H9 (cell line): ENCODE results near the gene PDCD1. TPM values are rescaled to one million over a fixed set of nuclear protein-coding genes. Genes with fewer than 3 reads are reported as not detected.

ENCODE experiments used
- DNase-seq: peaks from one replicate; pipeline ENCODE4 v3.0.0-alpha.2; 2017
- H2AFZ ChIP-seq: one replicate; pipeline ENCODE4 v1.6.1; 2013; ENCODE audit warnings: mild to moderate bottlenecking, low read length, control low read depth, moderate library complexity
- H2AK5ac ChIP-seq: 2 replicates; pipeline ENCODE4 v1.6.1; 2013; ENCODE audit warnings: low read length, control low read depth, mixed read lengths; ENCODE audit not compliant: insufficient read length
- H2BK120ac ChIP-seq: one replicate; pipeline ENCODE4 v1.6.1; 2013; ENCODE audit warnings: low read depth, mild to moderate bottlenecking, low read length, control low read depth, inconsistent platforms; ENCODE audit not compliant: poor library complexity, severe bottlenecking
- H2BK12ac ChIP-seq: 2 replicates; pipeline ENCODE4 v1.6.1; 2013; ENCODE audit warnings: low read length, control low read depth, mixed read lengths, low read depth; ENCODE audit not compliant: insufficient read length
- H2BK15ac ChIP-seq: 2 replicates; pipeline ENCODE4 v1.6.1; 2013; ENCODE audit warnings: low read depth, low read length, control low read depth
- H2BK20ac ChIP-seq: one replicate; pipeline ENCODE4 v1.6.1; 2013; ENCODE audit warnings: low read depth, mild to moderate bottlenecking, low read length, control low read depth, inconsistent platforms; ENCODE audit not compliant: poor library complexity, severe bottlenecking
- H2BK5ac ChIP-seq: 2 replicates; pipeline ENCODE4 v1.6.1; 2013; ENCODE audit warnings: low read length, control low read depth, mixed read lengths; ENCODE audit not compliant: insufficient read length
- H3K14ac ChIP-seq: 2 replicates; pipeline ENCODE4 v1.6.1; 2013; ENCODE audit warnings: low read length, control low read depth; ENCODE audit not compliant: insufficient read depth
- H3K18ac ChIP-seq: 2 replicates; pipeline ENCODE4 v1.6.1; 2013; ENCODE audit warnings: low read depth, mild to moderate bottlenecking, mixed read lengths, low read length, control low read depth; ENCODE audit not compliant: insufficient read length
- H3K23ac ChIP-seq: 2 replicates; pipeline ENCODE4 v1.6.1; 2013; ENCODE audit warnings: low read length, control low read depth, mixed read lengths, low read depth; ENCODE audit not compliant: insufficient read length
- H3K23me2 ChIP-seq: 2 replicates; pipeline ENCODE4 v1.6.1; 2013; ENCODE audit warnings: low read depth, mild to moderate bottlenecking, mixed read lengths, low read length, control low read depth; ENCODE audit not compliant: insufficient read length, poor library complexity, severe bottlenecking
- H3K27ac ChIP-seq: 2 replicates; pipeline ENCODE4 v1.5.1; 2013; ENCODE audit warnings: low read length, control low read depth, mixed read lengths, low read depth; ENCODE audit not compliant: insufficient read length
- H3K27me3 ChIP-seq: 2 replicates; pipeline ENCODE4 v1.6.1; 2013; ENCODE audit warnings: low read length, control low read depth, inconsistent platforms; ENCODE audit not compliant: insufficient read depth
- H3K4ac ChIP-seq: 2 replicates; pipeline ENCODE4 v1.6.1; 2013; ENCODE audit warnings: low read depth, mild to moderate bottlenecking, control low read depth, inconsistent platforms, low read length, moderate library complexity
- H3K4me1 ChIP-seq: 2 replicates; pipeline ENCODE4 v1.6.1; 2013; ENCODE audit warnings: low read length, control low read depth, inconsistent platforms; ENCODE audit not compliant: insufficient read depth
- H3K4me2 ChIP-seq: 2 replicates; pipeline ENCODE4 v1.6.1; 2013; ENCODE audit warnings: low read length, control low read depth, mixed read lengths; ENCODE audit not compliant: insufficient read length, insufficient read depth
- H3K56ac ChIP-seq: 2 replicates; pipeline ENCODE4 v1.6.1; 2013; ENCODE audit warnings: low read depth, mild to moderate bottlenecking, mixed read lengths, low read length, control low read depth; ENCODE audit not compliant: insufficient read length
- H3K79me1 ChIP-seq: 2 replicates; pipeline ENCODE4 v1.6.1; 2013; ENCODE audit warnings: low read depth, mild to moderate bottlenecking, moderate library complexity, low read length, control low read depth, inconsistent platforms; ENCODE audit not compliant: insufficient read depth, poor library complexity, severe bottlenecking
- H3K79me2 ChIP-seq: 2 replicates; pipeline ENCODE4 v1.6.1; 2013; ENCODE audit warnings: low read length, control low read depth, inconsistent platforms; ENCODE audit not compliant: insufficient read depth
- H3K9ac ChIP-seq: 2 replicates; pipeline ENCODE4 v1.6.1; 2013; ENCODE audit warnings: low read length, control low read depth, mixed read lengths; ENCODE audit not compliant: insufficient read length; ENCODE audit errors: extremely low read depth
- H3K9me3 ChIP-seq: one replicate; pipeline ENCODE4 v1.6.1; 2013; ENCODE audit warnings: low read depth, low read length, inconsistent platforms; ENCODE audit not compliant: control insufficient read depth
- H3T11ph ChIP-seq: one replicate; pipeline ENCODE4 v1.6.1; 2013; ENCODE audit warnings: mild to moderate bottlenecking, low read length, control low read depth, inconsistent platforms
- H4K20me1 ChIP-seq: one replicate; pipeline ENCODE4 v1.6.1; 2013; ENCODE audit not compliant: control insufficient read depth, insufficient read length, insufficient read depth
- H4K5ac ChIP-seq: 2 replicates; pipeline ENCODE4 v1.6.1; 2013; ENCODE audit warnings: low read depth, mild to moderate bottlenecking, mixed read lengths, low read length, control low read depth; ENCODE audit not compliant: insufficient read length
- H4K8ac ChIP-seq: replicated peaks from 2 replicates; pipeline ENCODE4 v1.6.1; 2013; ENCODE audit warnings: low read length, control low read depth, mixed read lengths, low read depth; ENCODE audit not compliant: insufficient read length
- H4K91ac ChIP-seq: 2 replicates; pipeline ENCODE4 v1.6.1; 2013; ENCODE audit warnings: low read depth, mild to moderate bottlenecking, moderate library complexity, mixed read lengths, low read length, control low read depth; ENCODE audit not compliant: insufficient read length
- H3K27ac Mint-ChIP-seq, 3 experiments: 2 replicates in 2 of 3; 3 replicates in 1 of 3; pipeline ENCODE4 v1.8.0; 2020 to 2021; ENCODE audit warnings: mixed read lengths in 3 of 3, mild to moderate bottlenecking in 1 of 3, moderate library complexity in 1 of 3
- H3K27me3 Mint-ChIP-seq: 2 replicates; pipeline ENCODE4 v1.8.0; 2021; ENCODE audit warnings: low read depth, mild to moderate bottlenecking, moderate library complexity, mixed read lengths
- H3K36me3 Mint-ChIP-seq, 3 experiments: 2 replicates in 2 of 3; 3 replicates in 1 of 3; pipeline ENCODE4 v1.8.0; 2020 to 2021; ENCODE audit warnings: low read depth in 3 of 3, mixed read lengths in 3 of 3; ENCODE audit not compliant: insufficient read depth in 1 of 3
- H3K4me1 Mint-ChIP-seq, 2 experiments: 2 replicates each; pipeline ENCODE4 v1.8.0; 2020; ENCODE audit warnings: mixed read lengths in 2 of 2
- H3K4me3 Mint-ChIP-seq, 2 experiments: 2 replicates in 1 of 2; 3 replicates in 1 of 2; pipeline ENCODE4 v1.8.0; 2020 to 2021; ENCODE audit warnings: mild to moderate bottlenecking in 2 of 2, mixed read lengths in 2 of 2, moderate library complexity in 1 of 2
- H3K9me3 Mint-ChIP-seq, 2 experiments: 2 replicates in 1 of 2; 3 replicates in 1 of 2; pipeline ENCODE4 v1.8.0; 2020; ENCODE audit warnings: mild to moderate bottlenecking in 2 of 2, mixed read lengths in 2 of 2, moderate library complexity in 1 of 2
- CTCF ChIP-seq: fragments of 200-600 bp; sonication (generic); conservative IDR thresholded peaks from 3 replicates; pipeline ENCODE4 v1.8.0; 2021; ENCODE audit warnings: antibody characterized with exemption, mild to moderate bottlenecking
- WGBS: extraction: QIAGEN DNeasy Blood & Tissue Kit; methylation state at CpG from one replicate; pipeline ENCODE4 v1.1.7; 2013; ENCODE audit warnings: missing lambda C conversion rate, low lambda C conversion rate, mixed read lengths; ENCODE audit not compliant: insufficient read length; ENCODE audit errors: extremely low coverage; 5-methylcytosine and 5-hydroxymethylcytosine counted together
- total RNA-seq: library from RNA; stranded (reverse); gene quantifications from 2 replicates; pipeline ENCODE4 v1.2.1, GENCODE V29; 2021

The PDCD1 gene
- total RNA-seq, 1 experiment from 2014 or later = 1.6 TPM

DNA sequence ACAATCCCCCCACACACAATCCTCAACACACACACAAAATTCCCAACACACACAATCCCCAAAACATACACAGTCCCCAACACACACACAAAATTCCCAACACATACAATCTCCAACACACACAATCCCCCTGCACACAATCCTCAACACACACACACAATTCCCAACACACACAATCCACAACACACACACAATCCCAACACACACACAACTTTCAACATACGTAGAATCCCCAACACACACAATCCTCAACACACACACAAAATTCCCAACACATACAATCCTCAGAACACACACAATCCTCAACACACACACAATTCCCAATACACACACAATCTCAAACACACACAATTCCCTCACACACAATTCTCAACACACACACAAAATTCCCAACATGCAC, 2.6 kb upstream of the PDCD1 start:
- Histone ChIP-seq H3K23ac (no peak overlapping the region), H3K79me1 (no peaks in the 10 kb centered on the region), H4K5ac (no peak overlapping the region), H3K14ac (no peak overlapping the region), H2BK5ac (no peak overlapping the region), H4K8ac (no peak overlapping the region), H2BK15ac (no peak overlapping the region), H2BK12ac (no peak overlapping the region), H2AFZ (no peak overlapping the region), H2BK120ac (no peak overlapping the region), H3K9ac (no peak overlapping the region), H4K91ac (no peak overlapping the region), H3K23me2 (no peaks in the 10 kb centered on the region), H3K27me3 (no peaks in the 10 kb centered on the region; the same call in 1 of the 2 replicates), H3K27ac (no peak overlapping the region), H3T11ph (no peak overlapping the region), H3K4me2 (no peak overlapping the region), H3K18ac (no peak overlapping the region), H4K20me1 (peaks cover 8% of the 10 kb centered on the region), H3K79me2 (no peaks in the 10 kb centered on the region), H3K4me1 (no peaks in the 10 kb centered on the region; the same call in 1 of the 2 replicates), H2AK5ac (no peak overlapping the region), H3K4ac (no peak overlapping the region), H2BK20ac (no peak overlapping the region), H3K56ac (no peak overlapping the region), H3K9me3 (no peaks in the 10 kb centered on the region)
- peaks cover 6 to 23% of the 10 kb centered on the region in 2 experiments for H3K4me1 Mint-ChIP-seq
- H3K27me3 Mint-ChIP-seq = peaks cover 15% of the 10 kb centered on the region
- DNase-seq = no peak
- H3K27ac Mint-ChIP-seq = no peak overlapping the region
- 100% methylated on average over 1 of the region's 1 CpG for WGBS
- peaks cover 0 to 6% (median 0%) of the 10 kb centered on the region in 3 experiments; a peak in 2 of 7 replicates for H3K36me3 Mint-ChIP-seq
- peaks cover 19 to 20% of the 10 kb centered on the region in 2 experiments for H3K9me3 Mint-ChIP-seq
- TF ChIP-seq CTCF = no peak
- H3K4me3 Mint-ChIP-seq = peak overlapping the region in 1 of 2 experiments; percentile 9; a peak in 1 of 5 replicates
